Measurements from ENCODE around the gene ZFYVE26.
"Not testable (repeated sequence)": the region's sequence is repeated elsewhere in the genome, so short reads cannot be mapped to it uniquely, and the experiment has no call there.

Gene ZFYVE26

DNA sequence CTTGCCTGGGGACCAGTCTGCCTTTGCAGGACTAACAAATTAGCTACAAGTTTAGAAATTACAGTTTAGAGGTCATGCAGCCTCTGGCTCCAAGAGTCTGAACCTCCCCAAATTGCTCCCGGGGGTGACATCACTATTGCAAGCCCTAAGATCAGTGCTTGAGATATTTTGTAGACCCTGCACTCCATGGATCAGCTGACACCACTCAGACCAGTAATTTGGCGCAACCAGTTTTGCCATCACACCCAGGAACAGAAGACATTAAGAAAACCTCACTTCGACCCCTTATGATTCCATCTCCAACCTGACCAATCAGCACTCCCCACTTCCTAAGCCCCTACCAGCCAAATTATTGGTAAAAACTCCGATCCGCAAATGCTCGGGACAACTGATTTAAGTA, 2.1 kb upstream of the ZFYVE26 start:
- intact Hi-C loops (cut with DNase I); DNase-seq: not testable (repeated sequence)

DNA sequence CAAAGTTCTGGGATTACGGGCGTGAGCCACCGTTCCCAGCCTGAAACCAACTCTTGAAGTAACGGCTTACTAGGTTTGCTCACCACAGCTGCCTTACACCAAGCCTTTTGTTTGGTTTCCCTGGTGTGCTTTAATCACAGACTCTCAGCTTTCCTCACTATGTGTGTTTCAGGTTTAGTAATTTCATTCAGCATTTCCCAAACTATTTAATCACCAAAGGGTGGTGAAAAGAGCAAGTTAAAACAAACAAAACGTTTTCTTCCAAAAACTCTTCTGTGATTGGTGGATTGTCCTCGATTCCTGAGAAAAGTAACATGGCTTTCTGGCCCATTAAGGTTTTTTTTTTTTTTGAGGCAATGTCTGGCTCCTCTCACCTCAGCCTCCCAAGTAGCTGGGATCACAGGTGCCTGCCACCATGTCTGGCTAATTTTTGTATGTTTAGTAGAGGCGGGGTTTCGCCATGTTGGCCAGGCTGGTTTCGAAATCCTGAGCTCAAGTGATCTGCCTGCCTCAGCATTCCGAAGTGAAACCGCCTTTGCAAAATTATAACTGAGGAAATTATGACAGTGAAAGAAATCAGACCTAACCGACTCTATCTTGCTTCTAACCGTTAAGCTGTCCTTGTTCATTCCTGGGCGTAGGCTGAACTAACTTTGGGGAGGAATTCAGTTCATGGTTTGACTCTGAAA, 1.5 kb upstream of the ZFYVE26 start:
- no peak for DNase-seq
- intact Hi-C loops (cut with DNase I) = no loop called here

DNA sequence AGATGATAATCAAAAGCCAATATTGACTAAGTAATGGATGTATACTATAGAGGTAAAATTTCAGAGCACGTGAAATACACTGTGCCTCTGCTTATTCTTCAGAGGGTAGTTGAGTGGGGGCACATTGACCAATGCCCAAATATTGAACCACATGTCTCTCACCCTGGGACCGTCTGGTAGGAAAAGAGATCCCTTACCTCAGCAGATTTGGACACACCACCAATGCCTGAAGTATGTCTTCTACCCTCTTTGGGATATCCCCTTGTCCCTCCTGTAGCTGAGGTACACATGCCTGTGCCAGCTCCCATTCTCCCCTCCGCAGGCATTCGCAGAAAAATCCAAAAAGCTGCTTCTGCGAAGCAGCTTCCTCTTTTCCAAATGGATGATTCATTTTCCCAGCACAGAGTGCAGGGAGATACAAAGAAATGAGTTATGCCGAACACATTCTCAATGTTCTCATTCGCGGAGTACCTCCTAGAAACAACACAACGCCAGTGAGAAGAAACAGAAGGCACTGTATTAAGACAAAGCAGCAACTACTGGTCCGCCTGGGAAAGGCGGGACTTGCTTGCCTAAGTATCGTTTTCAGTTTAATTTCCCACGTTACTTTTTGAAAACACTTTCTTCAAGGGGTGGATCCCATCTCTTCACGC, 691 bp downstream of the ZFYVE26 start:
- peak in 1 of 42 donors; percentile 13 for DNase-seq
- intact Hi-C loops (cut with DNase I) = no loop called here

DNA sequence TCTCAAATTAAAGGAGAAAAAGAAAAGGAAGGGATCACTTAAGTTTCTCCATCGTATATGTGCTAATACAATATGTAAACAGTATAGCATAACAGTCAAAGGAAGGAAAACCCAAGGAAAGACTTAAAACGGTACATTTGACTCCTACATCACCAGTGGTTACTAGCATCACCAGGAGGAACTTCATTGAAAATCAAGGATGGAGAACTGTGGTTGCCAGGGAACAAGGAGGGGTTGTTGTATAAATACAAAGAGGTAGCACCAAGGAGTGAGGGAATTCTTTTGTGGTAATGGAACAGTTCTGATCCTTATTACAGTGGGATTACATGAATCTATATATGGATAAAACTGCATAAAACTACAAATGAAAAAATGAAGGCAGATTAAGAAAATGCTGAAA, 1.6 kb downstream of the ZFYVE26 start:
- intact Hi-C loops (cut with DNase I) = no loop called here
- no peak for DNase-seq

DNA sequence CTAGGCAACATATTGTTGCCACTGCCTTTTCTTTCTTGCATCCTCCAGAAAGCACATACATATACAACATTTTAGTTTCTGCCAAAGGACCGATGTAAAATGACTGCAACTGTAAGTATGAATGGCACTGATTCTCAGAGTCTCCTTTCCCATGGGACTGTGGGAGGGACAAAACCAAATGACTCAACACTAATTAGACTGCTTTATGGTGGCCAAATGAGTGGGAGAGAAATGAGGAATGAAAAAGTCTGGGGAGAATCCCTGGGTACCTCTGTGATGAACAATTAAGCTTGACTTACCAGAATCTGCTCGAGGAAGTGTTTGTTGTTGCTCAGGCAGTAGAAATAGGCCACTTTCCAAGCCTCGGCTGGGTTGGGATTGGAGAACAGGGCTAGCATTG, 10.1 kb downstream of the ZFYVE26 start:
- no peak for DNase-seq
- intact Hi-C loops (cut with DNase I) = no loop called here

DNA sequence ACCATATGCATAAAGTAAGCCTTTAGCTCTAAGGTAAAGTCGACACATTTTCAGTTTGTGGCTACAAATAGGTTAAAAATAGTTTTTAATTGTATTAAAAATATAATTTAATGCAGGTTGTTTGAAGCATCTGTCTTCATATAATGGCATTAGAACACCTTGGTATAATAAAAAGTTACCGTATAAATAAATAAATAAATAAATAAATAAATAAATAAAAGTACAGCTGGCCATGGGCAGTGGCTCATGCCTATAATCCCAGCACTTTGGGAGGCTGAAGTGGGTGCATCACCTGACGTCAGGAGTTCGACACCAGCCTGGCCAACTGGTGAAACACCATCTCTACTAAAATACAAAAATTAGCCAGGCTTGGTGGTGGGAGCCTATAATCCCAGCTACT, 15.6 kb downstream of the ZFYVE26 start:
- intact Hi-C loops (cut with DNase I) = no loop called here
- DNase-seq = no peak

DNA sequence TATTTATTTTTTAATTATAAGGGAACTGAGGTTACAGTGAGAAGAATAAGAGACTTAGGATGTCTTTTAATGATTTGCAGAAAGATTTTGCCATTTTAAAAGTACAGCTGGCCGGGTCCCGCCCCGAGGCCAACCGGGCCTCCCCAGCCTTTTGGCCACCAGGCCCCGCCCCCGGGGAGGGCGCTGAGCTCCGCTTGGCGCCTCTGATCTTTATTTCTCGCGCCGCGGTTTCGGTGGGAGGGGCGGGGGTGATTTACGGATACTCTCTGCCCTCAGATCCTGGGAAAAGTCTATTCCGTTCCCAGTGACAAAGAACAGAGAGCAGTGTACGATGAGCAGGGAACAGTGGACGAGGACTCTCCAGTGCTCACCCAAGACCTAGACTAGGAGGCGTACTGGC, 17.7 kb downstream of the ZFYVE26 start:
- DNase-seq = no peak
- intact Hi-C loops (cut with DNase I) = no loop called here

DNA sequence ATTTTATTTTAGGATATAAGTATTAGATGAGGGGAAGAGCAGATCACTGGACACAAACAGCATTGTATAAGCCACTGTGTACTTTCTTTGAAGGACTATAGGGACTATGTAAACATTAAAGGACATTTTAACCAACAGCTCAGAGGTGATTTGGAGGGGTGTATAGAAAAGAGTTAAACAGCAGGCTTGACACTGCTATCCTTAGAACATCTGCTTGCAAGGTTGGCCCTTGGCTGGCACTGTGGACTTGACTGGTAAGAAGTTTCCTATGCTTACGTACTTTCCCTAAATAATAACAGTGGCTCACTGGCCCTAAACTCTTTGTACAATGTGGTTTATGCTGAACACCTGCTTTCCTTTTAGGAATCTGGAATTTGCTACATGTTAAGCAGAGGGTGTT, 28.7 kb downstream of the ZFYVE26 start:
- no peak for DNase-seq
- intact Hi-C loops (cut with DNase I) = no loop called here

DNA sequence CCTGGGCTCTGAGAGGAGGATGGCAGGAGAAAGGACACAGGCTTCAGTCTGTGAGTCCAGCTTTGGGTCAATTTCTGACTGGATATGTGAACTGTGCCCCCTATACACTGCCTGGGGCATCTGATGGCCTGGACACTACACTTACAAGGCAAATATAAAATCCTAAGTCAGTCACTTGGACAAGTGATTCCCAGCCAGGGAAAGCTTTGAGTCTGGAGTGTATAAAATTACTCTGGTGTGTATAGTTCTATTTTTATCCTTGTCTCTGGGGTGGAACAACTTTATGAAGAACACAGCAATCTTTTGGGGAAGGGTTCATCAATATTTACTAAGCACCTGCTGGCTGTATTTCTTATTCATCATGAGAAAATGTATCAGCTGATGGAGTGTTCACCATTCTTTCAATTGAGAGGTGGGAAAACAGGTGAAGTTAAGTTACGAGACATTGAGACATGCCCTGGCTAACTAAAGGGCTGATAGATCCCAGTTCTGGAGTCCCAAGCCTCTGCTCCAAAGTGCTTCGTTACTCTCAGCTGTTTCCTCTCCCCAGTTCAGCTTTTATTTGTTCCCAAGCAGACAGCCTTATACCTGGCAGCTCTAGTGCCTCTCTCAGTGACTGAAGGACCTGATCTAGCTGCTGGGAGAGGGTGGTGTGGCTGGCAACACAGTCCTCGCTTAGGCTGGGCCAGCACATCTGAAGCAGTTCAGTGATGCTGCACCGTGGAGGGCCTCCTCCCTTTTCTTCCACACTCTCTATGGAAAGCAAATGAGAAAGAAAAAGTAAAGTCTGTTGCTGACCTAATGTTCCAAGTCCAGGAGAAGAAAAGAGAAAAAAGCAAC, 30.9 kb downstream of the ZFYVE26 start:
- intact Hi-C loops (cut with DNase I) = no loop called here
- DNase-seq = no peak

DNA sequence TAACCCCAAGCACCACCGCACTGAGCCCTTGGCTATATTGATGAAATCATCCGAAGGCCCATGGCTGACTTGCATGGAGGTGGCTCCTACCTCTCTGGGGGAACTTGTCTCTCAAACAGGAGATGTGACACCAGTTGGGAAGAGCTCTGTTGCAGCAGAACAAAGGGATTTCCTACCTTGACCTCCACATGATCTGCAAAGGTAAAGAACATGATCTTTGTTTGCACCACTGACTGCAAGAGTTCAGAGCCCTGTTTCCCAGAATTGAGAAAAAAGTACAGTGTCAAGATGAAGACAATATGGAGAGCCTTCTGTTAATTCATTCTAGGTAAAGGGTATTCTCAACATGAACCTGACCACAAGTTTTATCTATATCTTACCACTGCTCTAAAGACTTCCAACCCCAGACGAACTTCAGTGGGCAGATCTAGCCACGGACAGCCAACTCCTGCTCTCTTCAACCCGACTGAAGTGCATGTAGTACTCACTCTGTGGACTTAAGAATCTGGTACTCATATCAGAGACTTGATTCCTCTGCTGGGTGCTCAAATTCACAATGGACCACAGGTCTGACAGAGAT, 32.1 kb downstream of the ZFYVE26 start:
- DNase-seq = no peak
- intact Hi-C loops (cut with DNase I) = no loop called here

DNA sequence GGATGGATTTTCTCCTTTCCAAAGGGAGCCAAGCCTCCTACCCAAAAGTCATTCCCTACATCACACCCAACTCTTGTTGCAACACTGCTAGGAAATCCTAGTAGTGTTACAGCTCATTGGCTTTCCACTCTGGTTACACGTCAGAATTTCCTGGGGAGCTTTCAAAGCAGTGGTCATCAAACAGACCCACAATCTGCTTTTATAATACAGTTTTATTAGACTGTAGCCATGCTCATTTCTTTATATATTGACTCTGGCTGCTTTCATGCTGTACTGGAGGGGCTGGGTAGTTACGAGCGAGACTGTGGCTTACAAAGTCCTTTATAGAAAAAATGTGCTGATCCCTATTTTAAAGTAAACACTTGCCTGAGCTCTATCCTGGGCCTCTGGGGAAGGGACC, 34.3 kb downstream of the ZFYVE26 start:
- intact Hi-C loops (cut with DNase I) = no loop called here
- no peak for DNase-seq

DNA sequence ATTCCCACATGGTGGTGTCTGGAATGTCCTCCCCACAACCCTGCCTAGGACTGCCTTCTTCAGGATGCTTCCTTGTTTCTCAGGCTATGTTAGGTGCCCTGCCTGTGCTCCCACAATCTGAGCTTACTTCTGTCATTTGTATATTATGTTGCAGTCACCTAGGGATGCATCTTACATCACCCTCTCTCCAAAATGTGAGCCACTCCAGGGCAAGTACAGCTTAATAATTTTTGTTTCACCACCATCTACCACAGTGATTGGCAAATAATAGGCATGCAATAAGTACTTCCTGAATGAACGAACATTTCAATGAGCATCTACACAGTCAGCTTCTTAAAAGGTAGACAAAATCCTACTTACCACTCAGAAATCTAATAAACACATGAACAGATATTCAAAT, 37.6 kb downstream of the ZFYVE26 start:
- intact Hi-C loops (cut with DNase I) = no loop called here
- DNase-seq = no peak

DNA sequence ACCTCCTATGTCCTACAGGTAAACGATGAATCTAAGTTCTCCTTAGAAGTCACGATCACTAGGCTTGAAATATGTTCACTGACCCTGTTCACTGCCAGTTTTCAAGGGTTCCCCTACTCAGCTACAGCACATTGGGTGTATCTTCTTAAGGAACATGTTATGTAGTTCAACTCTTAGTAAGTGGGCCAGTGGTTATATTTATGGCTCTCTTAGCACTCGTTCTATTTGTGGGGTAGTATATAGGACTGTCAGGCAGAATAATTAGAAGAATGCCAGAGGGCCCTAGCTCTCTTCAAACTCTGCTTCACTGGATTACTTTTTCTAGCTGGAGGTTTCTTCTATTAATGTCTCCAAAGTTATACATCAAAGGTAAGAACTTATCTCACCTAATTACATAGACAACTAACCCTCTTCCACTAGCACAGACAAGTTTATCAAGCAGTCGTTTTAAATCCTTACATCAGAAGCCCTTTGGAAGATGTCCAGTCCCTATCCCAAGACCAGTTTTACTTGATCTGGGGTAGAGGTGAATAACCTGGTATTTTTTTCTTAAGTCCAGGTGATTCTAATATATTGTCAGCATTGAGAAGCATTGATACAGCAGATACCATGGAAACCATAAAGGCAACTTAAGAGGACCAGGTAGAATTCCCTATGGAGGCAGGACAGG, 39.6 kb downstream of the ZFYVE26 start:
- intact Hi-C loops (cut with DNase I) = no loop called here
- DNase-seq = no peak

DNA sequence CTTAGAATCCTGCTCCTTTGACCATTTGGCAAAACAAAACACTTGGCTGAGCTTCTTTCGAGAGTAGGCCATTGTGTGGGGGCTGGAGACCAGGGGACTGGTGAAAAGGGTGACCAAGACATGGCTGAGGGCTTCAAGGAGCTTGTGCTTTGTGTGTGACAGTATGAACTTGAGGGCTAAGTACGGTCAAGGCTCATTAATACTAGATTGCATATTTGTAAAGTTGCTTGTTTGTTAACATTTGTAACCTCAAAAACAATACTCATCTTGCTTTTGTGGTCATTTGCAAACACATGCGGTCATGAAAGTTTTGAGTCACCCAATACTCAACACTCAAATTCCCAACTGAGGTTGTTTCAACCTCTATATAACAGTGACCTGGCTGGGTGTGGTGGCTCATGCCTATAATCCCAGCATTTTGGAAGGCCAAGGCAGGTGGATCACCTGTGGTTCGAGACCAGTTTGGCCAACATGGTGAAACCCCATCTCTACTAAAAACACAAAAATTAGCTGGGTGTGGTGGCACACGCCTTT, 42.5 kb downstream of the ZFYVE26 start:
- DNase-seq = no peak
- intact Hi-C loops (cut with DNase I) = no loop called here

DNA sequence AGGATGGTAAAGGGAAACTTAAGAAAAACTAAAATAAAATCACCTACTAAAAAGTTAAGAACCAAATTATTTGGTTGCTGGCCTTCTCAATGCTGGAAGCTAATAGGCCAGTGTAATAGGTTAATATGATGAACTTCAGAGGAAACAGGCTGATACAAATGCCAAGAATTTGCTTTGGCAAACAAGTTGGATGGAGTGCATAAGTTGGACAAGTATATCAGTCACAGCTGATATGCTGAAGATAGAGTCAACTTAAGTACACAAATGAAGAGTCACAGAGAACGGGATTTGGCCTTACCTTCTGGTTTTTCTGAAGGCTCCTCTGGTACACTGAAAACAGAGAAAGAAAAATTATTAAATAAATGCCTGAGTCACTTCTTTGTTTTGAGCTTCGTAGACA, 48.2 kb downstream of the ZFYVE26 start:
- intact Hi-C loops (cut with DNase I) = no loop called here
- no peak for DNase-seq

DNA sequence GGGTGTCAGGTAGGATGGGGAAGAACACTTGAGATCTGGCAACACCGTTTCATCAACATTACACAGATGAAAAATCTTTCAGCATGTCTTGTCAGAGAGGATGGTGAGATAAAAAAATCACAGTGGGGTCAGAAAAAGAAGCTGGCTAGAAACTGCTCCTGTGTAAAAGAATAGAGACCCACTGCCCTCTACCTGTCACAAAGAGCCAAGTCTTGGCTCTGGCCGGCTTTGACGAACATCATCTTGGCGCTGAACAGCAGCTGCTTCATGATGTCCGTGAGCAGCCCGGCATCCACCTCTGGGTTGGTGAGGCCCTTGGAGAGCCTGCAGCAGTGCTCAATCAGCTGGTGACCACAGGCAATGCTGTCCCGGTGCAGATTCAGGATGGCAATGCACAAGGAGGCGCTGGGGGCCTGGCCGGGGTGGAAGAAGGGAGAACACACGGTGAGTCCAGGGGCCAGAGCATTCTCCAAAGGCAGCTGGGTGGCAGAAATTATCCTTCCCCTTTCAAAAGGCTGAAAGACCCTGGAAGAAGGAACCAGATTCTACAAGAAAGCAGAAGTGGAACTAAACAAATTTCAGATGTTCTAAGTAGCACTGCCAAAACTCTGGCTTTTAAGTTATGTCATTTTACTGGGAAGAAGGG, 50.2 kb downstream of the ZFYVE26 start:
- intact Hi-C loops (cut with DNase I) = no loop called here
- peak in 15 of 42 donors; percentile 3 to 46 (median 18) for DNase-seq

DNA sequence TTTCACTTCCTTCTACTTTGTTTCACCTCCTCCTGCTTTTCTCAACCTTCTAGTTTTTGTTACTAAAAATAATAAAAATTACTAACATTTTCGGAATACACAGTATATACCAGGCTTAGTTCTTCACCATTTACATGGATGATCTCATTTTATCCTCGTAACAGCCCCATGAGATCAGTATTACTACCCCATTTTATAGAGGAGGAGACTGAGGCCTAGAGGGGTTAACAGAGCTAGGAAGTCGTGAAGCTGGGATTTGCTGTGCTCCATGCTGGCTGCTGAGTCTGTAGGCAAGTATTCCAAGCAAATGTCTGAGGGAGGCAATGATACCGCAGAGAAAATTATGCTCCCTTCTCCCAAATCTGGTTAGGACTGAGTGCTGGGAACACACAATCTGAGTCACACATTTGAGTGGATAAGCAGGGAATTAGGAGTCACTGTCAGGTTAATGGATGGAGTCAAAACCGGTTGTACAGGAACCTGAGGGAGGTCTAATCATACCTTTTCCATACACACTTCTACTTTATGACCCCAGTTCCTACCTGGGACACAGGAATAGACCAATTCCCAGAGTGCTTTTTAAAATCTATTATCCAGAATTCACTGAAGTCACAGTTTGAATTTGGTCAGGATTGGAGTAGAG, 51.1 kb downstream of the ZFYVE26 start:
- intact Hi-C loops (cut with DNase I) = no loop called here
- peak in 9 of 42 donors; percentile 10 to 51 (median 30) for DNase-seq

DNA sequence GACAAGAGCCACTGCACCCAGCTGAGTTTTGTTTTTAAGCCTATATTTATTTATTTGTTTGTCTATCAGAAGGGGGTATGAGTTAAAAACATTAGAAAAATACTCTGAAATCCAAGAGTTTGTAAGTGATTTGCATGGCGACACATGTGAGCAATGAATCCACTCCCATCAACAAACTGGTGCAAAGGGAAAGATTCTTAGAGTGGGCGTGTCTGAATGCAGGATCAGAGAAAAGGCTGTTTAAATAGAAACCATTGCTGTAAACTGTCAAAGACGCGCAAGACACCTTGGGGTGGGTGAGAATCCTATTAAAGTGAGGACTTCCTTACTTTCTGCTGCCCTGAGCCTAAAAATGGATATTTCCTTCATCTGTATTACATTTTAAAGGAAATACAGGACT, 51.9 kb downstream of the ZFYVE26 start:
- peak in 3 of 42 donors; percentile 11 to 22 (median 21) for DNase-seq
- intact Hi-C loops (cut with DNase I) = no loop called here

Measured in head of caudate nucleus (tissue), 42 donors.